OCI-LY1 (cell line): ENCODE results near the gene GPR137B.

Experiments used
- H2AFZ ChIP-seq: fragments of 200-600 bp; sonication (generic), shearing (Covaris generic); 2 replicates; pipeline ENCODE4 v1.6.0; 2014; ENCODE audit warnings: antibody characterized with exemption, mild to moderate bottlenecking, low read length
- H3F3A ChIP-seq: fragments of 200-600 bp; sonication (generic), shearing (Covaris generic); 2 replicates; pipeline ENCODE4 v1.6.0; 2014; ENCODE audit warnings: mild to moderate bottlenecking, antibody characterized with exemption, low read length, moderate library complexity; ENCODE audit not compliant: insufficient read depth
- H3K27ac ChIP-seq: fragments of 200-600 bp; sonication (generic); 2 replicates; pipeline ENCODE4 v1.5.1; 2014; ENCODE audit warnings: low read length, mixed run types, mild to moderate bottlenecking, low read depth; ENCODE audit not compliant: poor library complexity, severe bottlenecking
- H3K27me3 ChIP-seq: fragments of 200-600 bp; sonication (generic); 2 replicates; pipeline ENCODE4 v1.6.0; 2014; ENCODE audit warnings: antibody characterized with exemption, mild to moderate bottlenecking, low read length, moderate library complexity; ENCODE audit not compliant: insufficient read depth
- H3K36me3 ChIP-seq: fragments of 200-600 bp; sonication (generic); 2 replicates; pipeline ENCODE4 v1.6.1; 2014; ENCODE audit warnings: mild to moderate bottlenecking, antibody characterized with exemption, low read length, moderate library complexity, mixed read lengths; ENCODE audit not compliant: insufficient read depth
- H3K4me1 ChIP-seq: fragments of 200-600 bp; sonication (generic); 2 replicates; pipeline ENCODE4 v1.5.1; 2014; ENCODE audit warnings: mild to moderate bottlenecking, low read length, moderate library complexity; ENCODE audit not compliant: insufficient read depth, severe bottlenecking
- H3K4me2 ChIP-seq: fragments of 200-600 bp; sonication (generic), shearing (Covaris generic); 2 replicates; pipeline ENCODE4 v1.6.1; 2014; ENCODE audit warnings: low read length
- H3K4me3 ChIP-seq: fragments of 200-600 bp; sonication (generic); 2 replicates; pipeline ENCODE4 v1.5.1; 2014; ENCODE audit warnings: low read length, low read depth, mild to moderate bottlenecking, mixed read lengths; ENCODE audit not compliant: poor library complexity, severe bottlenecking
- H3K79me2 ChIP-seq: fragments of 200-600 bp; shearing (Covaris generic); 2 replicates; pipeline ENCODE4 v1.6.1; 2016; ENCODE audit warnings: mixed run types, low read length, mixed read lengths; ENCODE audit not compliant: insufficient read depth
- H3K9ac ChIP-seq: fragments of 200-600 bp; sonication (generic), shearing (Covaris generic); 2 replicates; pipeline ENCODE4 v1.6.1; 2014; ENCODE audit warnings: mild to moderate bottlenecking, low read length, mixed read lengths
- H3K9me2 ChIP-seq: fragments of 200-600 bp; sonication (generic), shearing (Covaris generic); 2 replicates; pipeline ENCODE4 v1.6.1; 2014; ENCODE audit warnings: low read depth, mild to moderate bottlenecking, low read length, mixed read lengths
- H3K9me3 ChIP-seq: fragments of 200-600 bp; shearing (Covaris generic); 2 replicates; pipeline ENCODE4 v1.6.1; 2014; ENCODE audit warnings: low read length, mixed read lengths
- H4K20me1 ChIP-seq: fragments of 200-600 bp; sonication (generic), shearing (Covaris generic); 2 replicates; pipeline ENCODE4 v1.6.0; 2016; ENCODE audit warnings: mild to moderate bottlenecking, low read length; ENCODE audit not compliant: insufficient read depth
- EZH2 ChIP-seq: fragments of 200-600 bp; sonication (generic), shearing (Covaris generic); IDR thresholded peaks from 2 replicates; pipeline ENCODE4 v1.8.0; 2017; ENCODE audit warnings: borderline replicate concordance, mixed run types, mild to moderate bottlenecking, antibody characterized with exemption, low read length, moderate library complexity, mixed read lengths
- TF ChIP-seq, protein P1 (sequence below): fragments of 200-600 bp; sonication (generic), shearing (Covaris generic); IDR thresholded peaks from 2 replicates; pipeline ENCODE4 v1.5.1; 2017; ENCODE audit warnings: mild to moderate bottlenecking, antibody characterized with exemption, low read length, moderate library complexity, mixed read lengths

Gene GPR137B

DNA sequence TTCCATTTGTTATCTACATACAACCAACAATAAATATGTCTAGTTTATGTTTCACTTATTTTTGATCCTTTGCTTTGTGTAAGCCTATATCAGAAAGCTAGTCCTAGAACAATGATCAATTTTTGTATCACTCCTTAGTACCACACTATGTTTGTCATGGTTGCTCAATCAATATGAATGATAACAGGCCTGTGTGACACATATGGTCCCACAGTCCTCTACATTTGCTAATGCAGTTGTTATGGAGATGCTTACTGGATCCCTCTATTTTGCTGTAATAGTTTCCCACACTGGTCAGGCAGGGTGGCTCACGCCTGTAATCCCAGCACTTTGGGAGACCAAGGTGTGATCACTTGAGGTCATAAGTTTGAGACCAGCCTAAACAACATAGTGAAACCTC, 80.3 kb downstream of the GPR137B start:
- Histone ChIP-seq H3K9ac (no peak overlapping the region), H3K79me2 (no peaks in the 10 kb centered on the region), H4K20me1 (no peaks in the 10 kb centered on the region), H3K4me1 (no peaks in the 10 kb centered on the region), H3K4me2 (no peak overlapping the region), H3K9me2 (no peaks in the 10 kb centered on the region), H3K9me3 (no peaks in the 10 kb centered on the region), H3K27ac (no peak overlapping the region), H3K27me3 (no peaks in the 10 kb centered on the region), H2AFZ (no peak overlapping the region), H3F3A (no peaks in the 10 kb centered on the region), H3K4me3 (no peak overlapping the region), H3K36me3 (peaks cover 5% of the 10 kb centered on the region; the same call in 1 of the 2 replicates)
- TF ChIP-seq EZH2: no peak
- TF ChIP-seq, protein P1, sequence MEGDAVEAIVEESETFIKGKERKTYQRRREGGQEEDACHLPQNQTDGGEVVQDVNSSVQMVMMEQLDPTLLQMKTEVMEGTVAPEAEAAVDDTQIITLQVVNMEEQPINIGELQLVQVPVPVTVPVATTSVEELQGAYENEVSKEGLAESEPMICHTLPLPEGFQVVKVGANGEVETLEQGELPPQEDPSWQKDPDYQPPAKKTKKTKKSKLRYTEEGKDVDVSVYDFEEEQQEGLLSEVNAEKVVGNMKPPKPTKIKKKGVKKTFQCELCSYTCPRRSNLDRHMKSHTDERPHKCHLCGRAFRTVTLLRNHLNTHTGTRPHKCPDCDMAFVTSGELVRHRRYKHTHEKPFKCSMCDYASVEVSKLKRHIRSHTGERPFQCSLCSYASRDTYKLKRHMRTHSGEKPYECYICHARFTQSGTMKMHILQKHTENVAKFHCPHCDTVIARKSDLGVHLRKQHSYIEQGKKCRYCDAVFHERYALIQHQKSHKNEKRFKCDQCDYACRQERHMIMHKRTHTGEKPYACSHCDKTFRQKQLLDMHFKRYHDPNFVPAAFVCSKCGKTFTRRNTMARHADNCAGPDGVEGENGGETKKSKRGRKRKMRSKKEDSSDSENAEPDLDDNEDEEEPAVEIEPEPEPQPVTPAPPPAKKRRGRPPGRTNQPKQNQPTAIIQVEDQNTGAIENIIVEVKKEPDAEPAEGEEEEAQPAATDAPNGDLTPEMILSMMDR: no peak

DNA sequence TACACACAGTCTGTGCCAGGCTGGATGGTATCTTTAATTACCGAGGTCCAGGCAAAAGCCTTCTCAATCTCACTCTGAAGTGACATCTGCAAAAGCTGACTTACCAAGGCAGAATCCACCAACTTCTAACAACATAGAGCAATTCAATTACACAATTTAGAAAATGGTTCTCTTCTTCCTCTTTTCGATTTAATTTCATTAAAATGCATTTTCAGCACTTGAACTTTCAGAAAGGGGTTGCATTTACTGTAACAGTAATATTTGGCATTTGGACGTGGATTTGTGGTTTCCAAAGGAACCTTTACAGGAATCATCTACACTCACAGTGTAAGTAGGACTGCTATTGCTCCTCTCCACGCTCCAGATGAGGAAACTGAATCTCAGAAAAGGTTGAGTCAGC, 86.1 kb downstream of the GPR137B start:
- TF ChIP-seq, protein P1: no peak
- TF ChIP-seq EZH2: no peak
- Histone ChIP-seq H3K79me2 (no peaks in the 10 kb centered on the region), H3K4me1 (no peaks in the 10 kb centered on the region), H3K27me3 (no peaks in the 10 kb centered on the region), H3K9ac (no peak overlapping the region), H3F3A (no peaks in the 10 kb centered on the region), H3K4me2 (no peak overlapping the region), H3K4me3 (no peak overlapping the region), H2AFZ (no peak overlapping the region), H4K20me1 (no peaks in the 10 kb centered on the region), H3K9me2 (no peaks in the 10 kb centered on the region), H3K36me3 (peaks cover 5% of the 10 kb centered on the region; the same call in 1 of the 2 replicates), H3K27ac (no peak overlapping the region), H3K9me3 (no peaks in the 10 kb centered on the region)

DNA sequence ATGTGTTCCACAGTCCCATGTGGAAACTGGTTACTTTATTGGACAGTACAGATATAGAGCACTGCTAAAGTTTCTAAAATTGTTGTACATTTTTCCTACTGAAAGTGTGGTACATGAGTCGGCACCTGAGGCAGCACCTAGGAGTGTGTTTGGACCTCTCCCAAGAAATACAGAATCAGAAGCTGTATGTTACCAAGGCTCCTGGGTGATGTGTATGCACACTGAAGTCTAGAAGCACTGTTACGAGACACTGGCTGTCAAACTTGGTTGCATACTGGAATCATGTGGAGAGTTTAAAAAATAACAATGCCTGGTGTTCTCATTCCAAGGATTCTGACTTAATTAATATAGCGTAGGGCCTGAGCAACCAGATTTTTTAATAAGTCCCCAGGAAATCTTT, 92.8 kb downstream of the GPR137B start:
- H2AFZ ChIP-seq: no peak overlapping the region
- TF ChIP-seq EZH2: no peak
- TF ChIP-seq, protein P1: no peak
- no peaks in the 10 kb centered on the region for H4K20me1 ChIP-seq
- no peaks in the 10 kb centered on the region for H3K9me2 ChIP-seq
- no peak overlapping the region for H3K4me2 ChIP-seq
- H3K4me3 ChIP-seq: no peak overlapping the region
- no peaks in the 10 kb centered on the region for H3K79me2 ChIP-seq
- H3F3A ChIP-seq: no peaks in the 10 kb centered on the region
- no peaks in the 10 kb centered on the region for H3K4me1 ChIP-seq
- H3K27me3 ChIP-seq: no peaks in the 10 kb centered on the region
- no peak overlapping the region for H3K27ac ChIP-seq
- no peaks in the 10 kb centered on the region for H3K9me3 ChIP-seq
- no peak overlapping the region for H3K9ac ChIP-seq
- H3K36me3 ChIP-seq: no peaks in the 10 kb centered on the region
